NCI-H510A treated with DMSO at 0.1 percent for 48 hours (cell line): ENCODE data around the gene SETD2.
"Not testable (repeated sequence)": the region's sequence is repeated elsewhere in the genome, so short reads cannot be mapped to it uniquely, and the experiment has no call there.

ENCODE experiments used
- DNase-seq: peaks from one replicate; lab custom pipeline; 2025; lab: John Stamatoyannopoulos, UW

SETD2 gene

DNA sequence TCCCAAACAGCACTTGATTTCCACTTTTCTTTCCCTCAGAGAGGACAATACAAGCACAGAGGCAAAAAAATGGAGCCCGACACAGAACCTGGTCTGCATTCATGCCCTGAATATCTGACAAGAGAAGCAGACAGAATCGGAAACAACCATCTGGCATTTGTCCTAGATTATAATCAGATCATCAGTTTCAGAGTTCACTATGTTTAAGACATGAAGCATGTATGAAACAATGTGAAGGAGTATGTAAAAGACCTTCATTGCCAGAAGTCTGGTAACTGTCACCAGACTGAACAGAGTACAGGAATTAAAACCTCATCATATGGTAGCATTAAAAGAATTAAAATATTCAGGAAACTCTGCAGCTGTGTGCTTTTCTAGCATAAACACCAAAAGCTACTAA lies 65.0 kb downstream of the SETD2 start:
- DNase-seq, result no peak

DNA sequence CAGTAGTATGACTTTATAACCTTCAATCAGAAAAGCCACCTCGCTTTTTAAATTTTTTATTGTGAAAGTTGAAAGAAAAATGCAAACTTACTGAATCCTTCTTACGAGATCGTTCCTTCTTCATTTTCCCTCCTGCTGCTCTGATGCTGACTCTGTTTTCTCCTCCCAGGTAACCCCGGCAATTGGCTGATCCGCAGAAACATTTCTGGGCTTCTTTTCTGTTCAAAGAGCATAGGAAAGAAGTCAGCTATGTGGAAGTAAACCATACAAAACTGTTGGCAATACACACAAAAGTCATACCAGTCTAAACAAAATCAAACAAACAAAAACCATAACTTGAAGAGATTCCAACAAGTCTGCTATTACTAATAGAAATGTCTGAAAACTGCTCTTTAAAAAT lies 66.0 kb downstream of the SETD2 start:
- no peak for DNase-seq

DNA sequence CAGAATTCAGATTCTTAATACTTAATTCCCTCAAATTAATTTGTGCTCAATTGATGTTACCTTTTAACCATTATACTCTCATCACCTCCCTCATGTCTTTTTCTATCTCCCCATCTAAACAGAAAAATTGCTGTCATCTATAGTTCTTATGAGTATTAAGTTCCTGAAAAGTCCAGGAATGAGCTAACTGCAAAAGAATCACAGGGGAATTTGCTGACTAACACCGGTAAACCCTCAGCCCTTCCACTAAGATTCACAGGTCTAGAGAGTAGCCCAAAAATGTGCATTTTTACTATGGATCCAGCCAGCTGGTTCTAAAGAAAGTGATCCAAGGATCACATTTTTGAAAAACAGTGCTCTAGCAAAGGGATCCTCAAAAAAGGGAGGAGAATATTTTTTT lies 67.0 kb downstream of the SETD2 start:
- DNase-seq, result no peak

DNA sequence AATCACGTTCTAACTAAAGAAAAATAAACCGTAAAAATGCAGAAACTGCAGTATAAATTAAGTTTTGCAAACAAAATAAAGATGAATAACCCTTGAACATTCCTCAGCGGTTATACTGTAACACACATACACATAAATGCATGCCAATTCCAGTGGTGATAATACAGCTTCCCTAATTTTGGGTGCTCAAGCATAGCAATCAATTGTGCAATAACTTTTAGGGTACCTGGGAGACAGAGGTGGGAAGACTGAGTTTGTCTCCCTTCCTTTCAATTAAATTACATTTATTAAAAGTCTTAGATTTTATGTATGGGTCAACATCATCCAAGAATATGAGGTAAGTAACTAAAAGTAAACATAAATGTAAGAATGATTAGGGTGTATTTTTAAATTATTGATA lies 71.8 kb downstream of the SETD2 start:
- DNase-seq, result no peak

DNA sequence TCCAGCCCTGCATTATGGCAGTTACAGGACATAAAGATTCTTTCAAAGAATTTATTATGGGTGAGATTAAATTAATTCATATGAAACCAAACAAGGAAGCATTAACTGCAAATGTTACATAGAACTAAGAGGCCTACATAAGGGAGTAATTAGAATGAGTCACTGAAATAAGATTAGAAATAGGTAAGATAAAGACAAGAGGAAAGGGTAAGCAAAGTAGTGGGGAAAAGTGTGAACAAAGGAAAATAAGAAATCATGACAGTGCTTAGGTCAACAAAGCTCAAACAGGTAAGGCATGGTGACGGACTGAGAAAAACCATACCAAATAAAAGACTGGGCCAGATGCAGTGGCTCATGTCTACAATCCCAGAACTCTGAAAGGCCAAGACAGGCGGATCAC lies 74.3 kb downstream of the SETD2 start:
- DNase-seq, result no peak

DNA sequence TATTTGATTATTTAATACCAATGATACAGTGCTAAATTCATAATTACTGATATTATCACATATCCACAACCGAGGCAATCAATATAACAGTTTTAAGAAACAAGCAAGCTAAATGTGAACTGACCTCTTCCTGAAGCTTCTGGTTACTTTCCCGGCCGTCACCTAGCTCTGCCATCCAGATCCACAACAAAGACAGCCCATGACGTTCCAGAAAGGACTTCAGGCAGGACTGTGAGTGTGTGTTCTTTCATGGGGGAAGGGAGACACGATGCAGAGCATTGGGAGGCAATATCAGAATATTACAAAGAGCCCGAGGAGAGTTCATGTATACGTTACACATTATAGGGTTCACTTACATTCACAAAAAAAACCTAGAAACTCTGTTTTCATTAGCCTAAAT lies 77.8 kb downstream of the SETD2 start:
- no peak for DNase-seq

DNA sequence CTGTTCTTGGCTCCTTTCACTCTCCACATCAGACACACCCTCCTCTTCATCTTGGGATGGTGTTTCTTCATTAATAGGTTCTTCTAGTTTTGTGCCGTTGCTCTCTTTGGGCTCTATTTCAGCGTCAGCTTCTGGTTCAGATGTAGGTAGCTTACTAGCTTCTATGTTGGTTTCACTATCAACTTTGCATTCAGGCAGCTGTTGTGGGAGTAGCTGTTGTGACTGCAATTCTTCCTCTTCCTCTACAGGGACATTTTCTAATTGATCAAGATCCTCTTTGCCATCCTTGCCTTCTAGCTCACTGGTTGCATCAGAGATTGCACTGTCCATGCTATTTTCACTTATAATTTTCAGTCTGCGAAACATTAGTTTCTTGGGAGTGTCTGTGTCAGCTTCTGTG lies 80.1 kb downstream of the SETD2 start:
- DNase-seq, result no peak

DNA sequence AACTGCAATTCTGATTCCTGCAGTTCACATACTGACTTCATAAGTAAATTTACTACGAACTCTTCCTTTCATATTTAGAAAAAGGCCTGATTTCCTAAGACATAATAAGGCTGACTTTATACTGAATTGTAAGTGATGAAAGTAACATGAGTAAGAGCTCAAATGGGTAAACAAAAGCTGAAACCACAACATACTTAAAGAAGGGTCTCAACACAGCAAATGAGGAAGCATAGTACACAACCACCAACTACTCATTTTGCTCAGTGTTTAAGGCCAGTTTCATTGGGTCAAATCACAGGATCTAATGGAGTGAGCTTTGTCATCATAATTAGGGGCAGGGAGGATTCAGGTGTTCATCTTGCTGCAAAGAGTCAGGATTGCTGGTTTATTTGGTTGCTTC lies 81.4 kb downstream of the SETD2 start:
- DNase-seq, result no peak

DNA sequence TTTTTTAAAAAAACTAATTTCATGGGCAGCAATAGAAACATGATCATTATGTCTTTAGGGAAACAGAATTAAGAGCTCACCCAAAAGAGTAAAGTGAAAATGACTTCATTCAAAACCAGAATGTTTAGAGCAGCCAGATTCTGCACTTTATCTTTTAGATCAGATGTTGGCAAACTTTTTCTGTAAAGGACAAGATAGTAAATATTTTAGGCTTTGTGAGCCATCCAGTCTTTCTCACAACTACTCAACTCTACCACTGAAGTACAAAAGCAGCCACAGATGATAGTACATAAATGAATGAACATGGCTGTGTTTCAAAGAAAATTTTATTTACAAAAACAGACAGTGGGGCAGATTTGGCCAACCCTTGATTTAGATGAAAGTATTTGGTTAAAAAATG lies 84.5 kb downstream of the SETD2 start:
- DNase-seq, result no peak

DNA sequence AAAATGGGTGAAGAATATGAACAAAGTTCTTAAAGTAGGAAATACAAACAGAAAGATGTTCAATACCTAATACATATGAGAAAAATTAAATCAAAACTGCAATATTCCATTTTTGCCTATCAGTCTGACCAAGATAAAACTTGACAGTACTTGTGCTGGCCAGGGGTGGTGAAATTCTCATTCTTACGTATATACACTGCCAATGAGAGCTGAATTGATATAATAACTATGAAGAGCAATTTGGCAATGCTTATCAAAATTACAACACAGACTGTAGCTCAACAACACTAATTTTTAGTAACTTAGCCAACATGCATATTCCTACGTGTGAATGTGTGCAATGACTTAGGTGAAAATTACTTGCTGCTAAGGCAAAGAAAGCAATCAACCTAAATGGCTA lies 90.2 kb downstream of the SETD2 start:
- DNase-seq, result no peak

DNA sequence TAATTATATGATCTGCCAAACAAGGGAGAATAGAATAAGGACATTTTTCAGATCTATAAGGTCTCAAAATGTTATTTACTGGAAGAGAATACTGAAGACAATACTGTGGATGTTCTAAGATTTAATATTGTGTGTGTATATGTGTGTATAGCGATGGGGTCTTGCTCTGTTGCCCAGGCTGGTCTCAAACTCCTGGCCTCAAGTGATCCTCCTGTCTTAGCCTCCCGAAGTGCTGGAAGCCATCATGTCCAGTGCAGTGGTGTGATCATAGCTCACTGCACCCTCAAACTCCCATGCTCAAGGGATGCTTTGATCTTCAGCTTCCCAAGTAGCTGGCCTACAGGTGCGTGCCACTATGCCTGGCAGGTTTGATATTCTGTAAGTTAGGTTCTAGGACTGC lies 93.1 kb downstream of the SETD2 start:
- DNase-seq, result no peak

DNA sequence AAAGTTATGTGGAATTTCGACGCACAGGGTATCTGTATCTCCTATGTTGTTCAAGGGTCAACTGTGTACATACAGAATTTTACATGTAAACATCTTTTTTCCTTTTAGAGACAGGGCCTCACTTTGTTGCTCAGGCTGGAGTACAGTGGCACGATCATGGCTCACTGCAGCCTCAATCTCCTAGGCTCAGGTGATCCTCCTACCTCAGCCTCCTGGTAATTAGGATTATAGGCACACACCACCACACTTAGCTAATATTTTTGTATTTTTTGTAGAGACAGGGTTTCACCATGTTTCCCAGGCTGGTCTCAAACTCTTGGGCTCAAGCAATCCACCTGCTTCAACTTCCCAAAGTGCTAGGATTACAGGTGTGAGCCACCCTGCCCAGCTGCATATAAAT lies 97.7 kb downstream of the SETD2 start:
- not testable (repeated sequence) for DNase-seq

DNA sequence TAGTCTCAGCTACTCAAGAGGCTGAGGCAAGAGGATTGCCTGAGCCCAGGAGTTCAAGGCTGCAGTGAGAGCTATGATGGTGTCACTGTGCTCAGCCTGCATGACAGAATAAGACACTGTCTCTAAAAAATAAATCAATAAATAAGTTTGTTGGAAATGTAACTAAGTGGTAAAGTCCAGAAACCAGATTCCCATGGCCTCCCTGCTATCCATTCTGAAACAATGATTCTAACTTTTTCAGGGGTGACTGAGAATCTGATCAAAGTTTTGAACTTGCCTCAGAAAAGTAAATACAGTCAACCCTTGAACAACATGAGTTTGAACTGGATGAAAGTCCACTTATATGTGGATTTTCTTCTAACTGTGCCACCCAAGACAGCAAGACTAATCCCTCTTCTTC lies 98.2 kb downstream of the SETD2 start:
- no peak for DNase-seq

DNA sequence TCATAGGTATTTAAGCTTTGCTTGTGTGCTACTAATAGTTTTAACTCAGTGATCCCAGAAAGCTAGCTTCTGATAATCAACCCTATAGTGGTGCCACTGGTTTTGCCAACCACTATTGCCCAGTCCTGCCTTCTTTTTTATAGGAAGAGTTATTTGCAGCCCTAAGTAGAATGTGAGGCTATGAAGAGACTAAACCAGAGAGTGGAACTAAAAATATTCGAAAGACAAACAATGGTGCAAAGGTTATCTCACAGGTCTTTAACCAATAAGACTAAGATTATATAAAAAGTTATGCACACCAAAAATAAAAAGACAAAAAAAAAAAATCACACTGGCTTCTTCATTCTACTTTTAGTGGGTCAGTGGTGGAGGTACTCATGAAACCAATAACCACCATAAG lies 98.9 kb downstream of the SETD2 start:
- no peak for DNase-seq

DNA sequence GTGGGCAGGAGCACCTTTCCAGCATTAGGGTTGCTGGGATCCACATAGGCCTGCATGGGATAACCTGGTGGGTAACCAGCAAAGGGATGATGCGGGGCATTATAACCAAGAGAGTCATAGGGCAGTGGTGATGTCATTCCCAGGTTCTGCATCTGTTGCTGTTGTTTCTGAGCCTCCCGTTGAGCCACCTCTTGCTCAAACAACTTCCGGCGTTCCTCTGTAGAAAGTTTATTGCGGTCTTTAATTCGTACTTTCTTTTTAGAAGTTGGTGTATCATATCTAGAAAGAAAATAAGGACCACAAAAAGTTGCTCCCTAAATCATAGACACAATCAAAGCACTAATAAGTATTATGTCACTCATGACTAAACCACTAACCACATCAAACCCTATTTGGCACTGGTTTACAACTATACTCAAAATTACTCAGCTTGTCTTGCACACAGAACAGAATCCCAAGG lies 106.7 kb downstream of the SETD2 start:
- no peak for DNase-seq

DNA sequence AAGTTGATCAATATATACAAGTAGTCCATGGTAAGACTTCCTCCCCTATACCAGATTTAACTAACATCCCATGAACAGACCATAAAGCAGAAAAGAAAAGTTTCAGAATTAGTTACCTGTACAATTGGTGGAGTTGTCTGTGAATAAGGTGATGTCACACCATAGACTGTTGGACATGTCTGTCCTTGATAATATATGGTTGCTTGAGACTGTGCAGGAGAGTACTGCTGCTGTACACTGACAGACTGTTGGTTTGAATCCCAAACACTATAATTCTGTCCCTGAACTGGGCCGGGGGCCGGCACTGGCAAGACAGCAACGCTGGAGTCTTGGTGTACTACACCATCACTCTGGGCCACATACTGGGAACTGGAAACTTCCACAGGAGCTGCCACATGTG lies 107.2 kb downstream of the SETD2 start:
- no peak for DNase-seq

DNA sequence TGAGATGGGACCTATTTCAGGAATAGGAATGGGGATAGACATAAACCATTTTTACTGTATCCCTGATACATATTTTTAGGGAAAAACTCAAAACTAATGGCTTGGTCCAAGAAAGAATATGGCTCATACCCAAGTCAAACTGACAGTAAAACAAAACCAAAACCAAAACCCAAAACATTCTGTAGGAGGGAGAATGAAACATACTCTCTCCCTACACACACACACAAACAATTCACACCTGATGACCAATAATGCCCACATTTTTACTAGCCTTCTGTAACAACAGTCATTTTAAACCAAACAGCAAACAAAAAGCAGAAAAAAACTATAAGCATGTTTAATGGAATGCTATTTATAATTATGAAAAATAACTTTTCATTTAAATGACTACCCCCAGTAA lies 109.5 kb downstream of the SETD2 start:
- DNase-seq, result no peak

DNA sequence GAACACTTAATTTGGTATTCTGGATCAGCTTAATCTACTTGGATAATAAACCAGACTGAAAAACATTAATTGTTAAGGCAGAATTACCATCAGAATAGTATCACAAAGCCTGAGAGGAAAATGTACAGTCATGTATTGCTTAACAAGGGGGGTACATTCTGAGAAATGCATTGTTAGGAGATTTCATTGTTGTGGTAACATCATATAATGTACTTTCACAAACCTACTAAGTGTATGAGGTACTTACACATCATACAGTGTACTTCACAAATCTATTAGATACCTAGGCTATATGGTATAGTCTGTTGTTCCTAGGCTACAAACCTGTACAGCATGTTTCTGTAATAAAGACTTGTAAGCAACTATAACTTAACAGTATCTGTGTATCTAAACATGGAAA lies 116.2 kb downstream of the SETD2 start:
- DNase-seq, result no peak

DNA sequence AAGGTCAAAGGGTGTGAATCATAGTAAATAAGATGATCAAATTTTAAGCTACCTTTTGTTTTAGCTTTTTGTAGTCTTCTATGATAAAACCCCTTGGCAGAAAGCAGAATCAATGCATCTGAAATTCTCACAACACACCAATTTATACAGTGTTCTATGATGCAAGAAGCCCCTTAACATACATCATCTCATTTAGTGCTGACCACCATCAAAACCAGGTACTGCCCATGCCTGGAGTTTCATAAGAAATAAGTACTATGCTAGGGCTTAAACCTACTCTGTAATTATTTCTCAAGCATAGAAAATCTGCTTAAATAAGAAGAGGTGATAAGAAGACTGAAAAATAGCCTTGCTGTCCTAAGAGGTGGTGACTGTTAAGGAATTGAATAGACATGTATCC lies 116.8 kb downstream of the SETD2 start:
- no peak for DNase-seq

DNA sequence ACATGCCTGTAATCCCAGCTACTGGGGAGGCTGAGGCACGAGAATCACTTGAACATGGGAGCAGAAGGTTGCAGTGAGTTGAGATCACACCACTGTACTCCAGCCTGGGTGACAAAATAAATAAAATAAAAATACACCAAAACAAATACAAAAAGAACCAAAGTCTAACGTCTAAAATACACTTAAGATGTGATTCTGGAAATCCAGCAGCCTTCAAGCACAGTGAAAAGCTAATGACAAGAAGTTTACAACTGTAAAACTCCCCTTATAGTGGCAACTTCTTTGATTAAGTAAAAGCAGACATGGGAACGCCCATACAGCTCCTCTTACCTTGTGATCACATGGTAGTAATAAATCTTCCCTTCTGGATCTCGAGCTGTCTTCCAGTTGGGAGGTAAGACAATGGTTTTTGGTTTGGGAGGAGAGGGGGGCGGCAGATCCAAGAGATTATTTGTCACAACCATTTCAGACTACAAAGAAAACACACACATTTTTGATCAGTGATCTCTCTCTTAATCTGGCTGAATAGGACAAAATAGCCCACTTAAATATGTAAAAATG lies 121.6 kb downstream of the SETD2 start:
- no peak for DNase-seq

DNA sequence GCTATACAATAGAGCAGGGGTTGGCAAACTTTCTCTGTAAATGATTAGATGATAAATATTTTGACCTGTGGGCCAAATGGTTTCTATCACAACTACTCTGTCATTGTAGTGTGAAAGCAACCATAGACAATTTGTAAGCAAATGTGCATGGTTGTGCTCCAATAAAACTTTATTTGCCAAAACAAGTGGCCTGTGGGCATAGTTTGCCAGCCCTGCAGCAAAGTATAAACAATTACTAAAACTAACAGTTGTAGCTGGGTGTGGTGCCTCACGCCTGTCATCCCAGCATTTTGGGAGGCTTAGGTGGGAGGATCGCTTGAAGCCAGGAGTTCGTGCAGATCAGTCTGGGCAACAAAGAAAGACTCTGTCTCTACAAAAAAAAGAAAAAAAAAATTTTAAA lies 122.8 kb downstream of the SETD2 start:
- DNase-seq, result no peak

DNA sequence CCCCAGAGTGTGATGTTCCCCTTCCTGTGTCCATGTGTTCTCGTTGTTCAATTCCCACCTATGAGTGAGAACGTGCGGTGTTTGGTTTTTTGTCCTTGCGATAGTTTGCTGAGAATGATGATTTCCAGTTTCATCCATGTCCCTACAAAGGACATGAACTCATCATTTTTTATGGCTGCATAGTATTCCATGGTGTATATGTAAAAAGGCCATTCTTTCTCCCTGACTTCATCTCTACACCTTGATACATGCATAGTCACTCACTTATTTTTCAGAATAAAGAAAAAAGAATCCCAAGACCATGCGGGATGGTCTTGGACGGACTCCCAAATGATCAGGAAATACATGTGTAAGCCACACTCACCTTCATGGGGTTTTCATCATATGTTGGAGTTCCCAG lies 126.6 kb downstream of the SETD2 start:
- not testable (repeated sequence) for DNase-seq

DNA sequence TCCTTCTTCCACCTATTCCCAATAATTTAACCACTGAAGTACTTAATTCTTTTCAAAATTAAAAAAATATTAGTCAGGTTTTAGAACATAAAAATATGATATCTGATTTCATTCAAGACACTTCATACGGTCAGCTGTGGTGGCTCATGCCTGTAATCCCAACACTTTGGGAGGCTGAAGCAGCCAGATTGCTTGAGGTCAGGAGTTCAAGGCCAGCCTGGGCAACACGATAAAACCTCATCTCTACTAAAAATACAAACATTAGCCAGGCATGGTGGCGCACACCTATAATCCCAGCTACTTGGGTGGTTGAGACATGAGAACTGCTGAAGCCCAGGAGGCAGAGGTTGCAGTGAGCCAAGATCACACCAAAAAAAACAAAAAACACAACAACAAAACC lies 127.8 kb downstream of the SETD2 start:
- no peak for DNase-seq

DNA sequence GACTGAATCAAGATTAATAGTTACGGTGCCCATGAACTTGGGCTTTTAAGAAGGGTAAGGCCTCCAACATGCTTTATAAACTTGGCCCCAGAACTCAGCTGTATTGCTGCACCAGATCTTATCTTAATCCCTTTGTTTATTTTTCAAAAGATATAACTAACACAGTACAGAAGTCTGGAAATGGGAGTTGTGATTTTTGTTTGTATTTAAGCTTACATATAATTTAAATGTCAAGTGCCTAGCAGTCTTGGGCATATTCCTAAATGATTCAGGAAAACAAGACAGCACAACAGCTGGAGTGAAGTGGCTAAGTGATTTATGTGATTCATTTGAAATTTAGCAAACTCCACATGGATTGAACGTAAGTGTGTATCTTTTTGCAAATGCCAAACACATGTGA lies 128.3 kb downstream of the SETD2 start:
- no peak for DNase-seq
